ENCODE results near the gene PCSK5.
"Not testable (repeated sequence)": the region's sequence is repeated elsewhere in the genome, so short reads cannot be mapped to it uniquely, and the experiment has no call there.

Gene PCSK5

GRCh38 chr9:75891277-75891741 lies 836 bp downstream of the PCSK5 start:
- peak; percentile 80 for DNase-seq

- peak; percentile 54 for DNase-seq
Observed at GRCh38 chr9:75891771-75892215, 1.3 kb downstream of the PCSK5 start.

GRCh38 chr9:75892216-75892911 lies 1.9 kb downstream of the PCSK5 start:
- peak; percentile 51 for DNase-seq

GRCh38 chr9:75893106-75893505 lies 2.6 kb downstream of the PCSK5 start:
- no peak for DNase-seq

GRCh38 chr9:75894566-75894965 lies 4.1 kb downstream of the PCSK5 start:
- DNase-seq: no peak

- DNase-seq: no peak
Observed at GRCh38 chr9:75895112-75895511, 4.6 kb downstream of the PCSK5 start.

GRCh38 chr9:75896193-75896592 lies 5.7 kb downstream of the PCSK5 start:
- no peak for DNase-seq

- DNase-seq: not testable (repeated sequence)
Observed at GRCh38 chr9:75900893-75901524, 10.5 kb downstream of the PCSK5 start.

- no peak for DNase-seq
Observed at GRCh38 chr9:75903785-75904360, 13.4 kb downstream of the PCSK5 start.

GRCh38 chr9:75904364-75904763 lies 13.9 kb downstream of the PCSK5 start:
- no peak for DNase-seq

- DNase-seq: no peak
Observed at GRCh38 chr9:75906531-75906930, 16.1 kb downstream of the PCSK5 start.

GRCh38 chr9:75907329-75907728 lies 16.9 kb downstream of the PCSK5 start:
- DNase-seq: no peak

- no peak for DNase-seq
Observed at GRCh38 chr9:75907923-75908322, 17.4 kb downstream of the PCSK5 start.

GRCh38 chr9:75909776-75910175 lies 19.3 kb downstream of the PCSK5 start:
- no peak for DNase-seq

GRCh38 chr9:75910731-75911130 lies 20.3 kb downstream of the PCSK5 start:
- no peak for DNase-seq

GRCh38 chr9:75911390-75911789 lies 20.9 kb downstream of the PCSK5 start:
- DNase-seq: no peak

GRCh38 chr9:75912951-75913350 lies 22.5 kb downstream of the PCSK5 start:
- no peak for DNase-seq

GRCh38 chr9:75914002-75914401 lies 23.5 kb downstream of the PCSK5 start:
- no peak for DNase-seq

- no peak for DNase-seq
Observed at GRCh38 chr9:75914883-75915452, 24.5 kb downstream of the PCSK5 start.

GRCh38 chr9:75918154-75918553 lies 27.7 kb downstream of the PCSK5 start:
- no peak for DNase-seq

- no peak for DNase-seq
Observed at GRCh38 chr9:75918909-75919308, 28.4 kb downstream of the PCSK5 start.

GRCh38 chr9:75921391-75922127 lies 31.1 kb downstream of the PCSK5 start:
- DNase-seq: no peak

GRCh38 chr9:75926385-75926784 lies 35.9 kb downstream of the PCSK5 start:
- no peak for DNase-seq
